GM12873 (cell line): Measurements from ENCODE around the gene BCL7A.

Experiments
- TF ChIP-seq, protein P1 (sequence below): IDR thresholded peaks from 2 replicates; pipeline ENCODE4 v1.5.1; 2012; ENCODE audit warnings: low read depth, mild to moderate bottlenecking, moderate library complexity, low read length, control low read depth; ENCODE audit not compliant: insufficient read depth; ENCODE audit errors: missing control alignments

Gene BCL7A

GRCh38 chr12:121992059-121992879, 29.4 kb upstream of the BCL7A start:
- TF ChIP-seq, protein P1, sequence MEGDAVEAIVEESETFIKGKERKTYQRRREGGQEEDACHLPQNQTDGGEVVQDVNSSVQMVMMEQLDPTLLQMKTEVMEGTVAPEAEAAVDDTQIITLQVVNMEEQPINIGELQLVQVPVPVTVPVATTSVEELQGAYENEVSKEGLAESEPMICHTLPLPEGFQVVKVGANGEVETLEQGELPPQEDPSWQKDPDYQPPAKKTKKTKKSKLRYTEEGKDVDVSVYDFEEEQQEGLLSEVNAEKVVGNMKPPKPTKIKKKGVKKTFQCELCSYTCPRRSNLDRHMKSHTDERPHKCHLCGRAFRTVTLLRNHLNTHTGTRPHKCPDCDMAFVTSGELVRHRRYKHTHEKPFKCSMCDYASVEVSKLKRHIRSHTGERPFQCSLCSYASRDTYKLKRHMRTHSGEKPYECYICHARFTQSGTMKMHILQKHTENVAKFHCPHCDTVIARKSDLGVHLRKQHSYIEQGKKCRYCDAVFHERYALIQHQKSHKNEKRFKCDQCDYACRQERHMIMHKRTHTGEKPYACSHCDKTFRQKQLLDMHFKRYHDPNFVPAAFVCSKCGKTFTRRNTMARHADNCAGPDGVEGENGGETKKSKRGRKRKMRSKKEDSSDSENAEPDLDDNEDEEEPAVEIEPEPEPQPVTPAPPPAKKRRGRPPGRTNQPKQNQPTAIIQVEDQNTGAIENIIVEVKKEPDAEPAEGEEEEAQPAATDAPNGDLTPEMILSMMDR, result no peak

GRCh38 chr12:121996050-121996944, 25.4 kb upstream of the BCL7A start:
- TF ChIP-seq, protein P1, result no peak

DNA sequence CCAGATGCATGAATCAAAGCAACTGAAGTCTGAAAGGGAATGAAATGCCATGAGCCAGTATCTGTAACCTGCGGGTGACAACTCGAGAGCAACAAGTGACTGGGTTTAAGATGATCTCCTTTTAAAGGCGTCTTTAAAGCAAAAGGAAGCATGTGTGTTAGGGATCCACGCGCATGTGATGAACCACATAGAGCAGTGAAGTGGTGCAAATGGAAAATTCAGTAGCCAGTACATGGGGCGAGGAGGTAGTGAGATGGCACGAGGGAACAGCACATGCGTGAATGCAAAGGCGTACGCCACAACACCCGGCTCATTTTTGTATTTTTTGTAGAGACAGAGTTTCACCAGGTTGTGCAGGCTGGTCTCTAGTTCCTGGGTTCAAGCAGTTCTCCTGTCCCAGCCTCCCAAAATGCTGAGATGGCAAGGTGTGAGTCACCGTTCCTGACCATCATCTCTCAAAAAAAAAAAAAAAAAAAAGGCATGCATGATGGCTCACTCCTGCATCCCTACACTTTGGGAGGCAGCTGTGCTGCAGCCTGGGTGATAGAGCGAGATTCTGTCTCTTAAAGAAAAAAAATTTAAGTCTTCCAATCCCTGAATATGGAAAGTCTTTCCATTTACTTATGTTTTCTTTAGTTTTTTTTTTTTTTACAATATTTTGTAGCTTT, 24.6 kb upstream of the BCL7A start:
- TF ChIP-seq, protein P1, result no peak

DNA sequence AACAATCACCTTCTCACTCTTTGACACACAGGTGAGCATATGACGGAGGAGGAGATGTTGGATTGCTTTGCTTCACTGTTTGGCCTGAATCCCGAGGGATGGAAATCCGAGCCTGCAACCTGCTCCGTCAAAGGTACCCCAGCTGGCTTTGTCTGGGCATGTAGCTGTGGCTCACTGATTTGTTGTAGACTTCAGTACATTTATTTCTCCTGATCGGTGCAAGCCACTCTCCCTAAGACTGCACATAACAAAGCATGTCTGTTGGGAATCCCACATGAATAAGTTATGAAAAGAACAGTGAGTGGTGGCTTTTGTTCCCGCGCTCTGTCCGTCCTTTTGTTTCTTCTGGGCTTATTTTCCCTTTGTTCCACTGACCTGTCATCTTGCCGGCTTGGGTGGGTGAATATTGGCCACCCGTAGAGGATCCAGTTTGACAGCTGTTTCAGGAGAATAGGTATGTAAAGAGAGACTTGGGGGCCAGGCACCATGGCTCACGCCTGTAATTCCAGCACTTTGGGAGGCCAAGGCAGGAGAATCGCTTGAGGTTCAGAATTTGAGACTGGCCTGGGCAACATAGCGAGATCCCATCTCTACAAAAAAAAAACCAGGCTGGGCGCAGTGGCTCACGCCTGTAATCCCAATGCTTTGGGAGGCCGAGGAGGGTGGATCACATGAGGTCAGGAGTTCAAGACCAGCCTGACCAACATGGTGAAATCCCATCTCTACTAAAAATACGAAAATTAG, 20.0 kb upstream of the BCL7A start:
- TF ChIP-seq, protein P1, result no peak

DNA sequence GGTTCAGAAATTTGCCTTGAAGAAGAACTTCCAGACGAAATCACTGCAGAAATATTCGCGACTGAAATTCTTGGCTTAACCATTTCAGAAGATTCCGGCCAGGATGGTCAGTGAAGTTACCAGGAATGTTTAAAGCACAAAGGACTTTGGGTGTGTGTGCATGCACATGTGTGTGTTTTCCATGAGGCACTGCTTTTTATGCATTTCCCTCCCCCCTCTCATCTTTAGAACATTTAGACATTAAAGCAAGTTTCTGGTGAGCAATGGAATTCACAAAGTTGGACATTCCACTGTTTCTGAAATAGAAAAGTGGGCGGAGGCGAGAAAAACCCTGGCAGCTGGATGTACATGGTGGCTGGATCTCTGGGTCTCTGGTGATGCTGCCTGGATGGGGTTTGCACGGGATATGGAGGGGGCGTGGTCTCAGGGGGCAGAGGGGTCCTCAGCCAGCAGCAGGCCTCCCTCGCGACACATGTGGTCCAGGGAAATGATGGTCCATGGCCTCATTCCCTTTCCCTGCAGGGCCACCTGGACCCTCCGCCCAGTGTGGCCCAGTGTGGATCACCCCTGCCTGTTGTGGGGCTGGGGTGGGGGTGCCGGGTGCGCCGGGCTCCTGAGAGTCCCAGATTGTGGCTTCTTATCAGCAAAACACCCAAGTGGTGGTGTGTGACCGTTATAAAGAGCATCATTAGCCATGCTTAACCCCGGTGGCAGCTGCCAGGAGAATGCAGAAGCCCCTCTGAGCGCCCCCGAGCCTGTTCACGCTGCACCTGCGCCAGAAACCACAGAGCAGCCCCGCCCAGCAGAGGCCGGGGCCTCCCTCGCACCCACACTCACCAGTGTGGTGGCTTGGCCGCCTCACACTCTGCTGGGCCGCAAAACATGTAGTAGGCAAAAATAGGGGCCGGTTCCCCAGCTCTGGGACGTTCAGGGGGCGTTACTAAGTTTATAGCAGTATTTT, 17.8 kb upstream of the BCL7A start:
- TF ChIP-seq, protein P1, result no peak

GRCh38 chr12:122004633-122005071, 17.0 kb upstream of the BCL7A start:
- TF ChIP-seq, protein P1, result no peak
